HG03558 (cell line): ENCODE results near the gene SOX30.
A peak's percentile ranks its signal among the peaks of the same experiment; 100 is the strongest.

Experiments used
- ATAC-seq: cut with Tn5 transposase; IDR thresholded peaks from one replicate; pipeline ENCODE4 v1.9.1; 2021; ENCODE audit warnings: moderate number of reproducible peaks; ENCODE audit not compliant: unreplicated experiment; ENCODE audit errors: extremely low read depth

Gene SOX30

GRCh38 chr5:157665467-157666070, 13.3 kb upstream of the SOX30 start:
- no peak for ATAC-seq

- no peak for ATAC-seq
Measured at GRCh38 chr5:157659868-157660660, 7.8 kb upstream of the SOX30 start.

DNA sequence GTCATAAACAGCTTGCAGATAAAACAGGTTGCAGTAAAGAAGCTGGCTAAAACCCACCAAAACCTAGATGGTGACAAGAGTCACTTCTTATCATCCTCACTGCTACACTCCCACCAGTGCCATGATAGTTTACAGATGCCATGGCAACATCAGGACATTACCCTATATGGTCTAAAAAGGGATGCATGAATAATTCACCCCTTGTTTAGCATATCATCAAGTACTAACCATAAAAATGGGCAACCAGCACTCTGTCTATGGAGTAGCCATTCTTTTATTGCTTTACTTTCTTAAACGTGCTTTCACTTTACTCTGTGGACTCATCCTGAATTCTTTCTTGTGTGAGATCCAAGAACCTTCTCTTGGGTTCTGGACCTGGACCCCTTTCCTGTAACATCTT, 6.7 kb upstream of the SOX30 start:
- ATAC-seq: no peak

DNA sequence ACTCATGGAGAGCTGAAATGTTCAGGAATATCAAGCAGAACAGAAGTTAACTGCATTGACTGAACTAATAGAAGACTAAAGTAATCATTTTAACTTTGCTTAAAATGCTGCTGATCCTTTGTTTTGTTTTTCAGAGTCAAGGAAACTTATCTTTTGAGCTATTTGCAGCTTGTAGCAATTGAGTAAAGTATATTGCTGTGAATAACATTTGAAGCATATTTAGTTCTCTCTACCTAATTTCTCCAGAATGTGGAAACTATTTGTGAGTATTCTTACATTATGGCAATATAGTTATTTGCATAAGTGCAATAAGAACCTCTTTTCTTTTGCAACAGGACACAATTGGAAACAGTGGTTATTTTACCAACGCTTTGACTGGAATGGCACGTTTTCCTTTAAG, 5.3 kb upstream of the SOX30 start:
- ATAC-seq: no peak

DNA sequence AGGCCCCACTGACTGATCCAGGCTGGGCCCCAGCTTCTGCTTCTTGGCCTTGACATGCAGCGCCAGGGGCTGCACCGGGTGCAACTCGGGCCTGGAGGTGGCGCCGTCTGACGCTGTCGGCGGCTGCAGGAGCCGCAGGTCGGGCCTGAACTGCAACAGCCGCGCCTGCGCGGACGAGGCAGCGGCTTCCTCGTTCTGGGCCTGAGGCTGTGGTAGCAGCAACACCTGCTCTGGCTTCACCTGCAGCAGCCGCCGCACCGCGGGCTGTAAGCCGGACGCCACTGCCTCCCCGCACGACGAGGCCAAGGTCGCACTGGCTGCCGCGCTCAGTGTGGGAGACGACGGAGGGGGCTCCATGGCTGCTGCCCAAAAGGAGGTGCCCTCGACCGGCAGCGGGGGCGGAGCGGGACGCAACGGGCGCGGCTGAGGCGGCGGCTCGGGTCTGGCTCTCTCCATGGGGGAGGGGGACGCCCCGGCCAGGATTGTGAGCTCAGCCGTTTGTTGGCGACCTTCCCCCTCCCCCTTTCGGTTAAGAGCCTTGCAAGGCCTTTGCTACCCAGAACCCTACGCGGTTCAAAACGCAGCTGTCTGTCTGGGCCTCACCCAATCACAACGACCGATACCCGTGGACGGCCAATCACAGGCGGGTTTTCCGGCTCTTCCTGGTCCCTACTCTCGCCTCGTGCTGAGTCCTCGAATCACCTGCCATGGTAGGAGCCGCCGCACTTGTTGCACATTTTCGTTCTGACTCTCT, 438 bp downstream of the SOX30 start:
- peak; percentile 90 for ATAC-seq

DNA sequence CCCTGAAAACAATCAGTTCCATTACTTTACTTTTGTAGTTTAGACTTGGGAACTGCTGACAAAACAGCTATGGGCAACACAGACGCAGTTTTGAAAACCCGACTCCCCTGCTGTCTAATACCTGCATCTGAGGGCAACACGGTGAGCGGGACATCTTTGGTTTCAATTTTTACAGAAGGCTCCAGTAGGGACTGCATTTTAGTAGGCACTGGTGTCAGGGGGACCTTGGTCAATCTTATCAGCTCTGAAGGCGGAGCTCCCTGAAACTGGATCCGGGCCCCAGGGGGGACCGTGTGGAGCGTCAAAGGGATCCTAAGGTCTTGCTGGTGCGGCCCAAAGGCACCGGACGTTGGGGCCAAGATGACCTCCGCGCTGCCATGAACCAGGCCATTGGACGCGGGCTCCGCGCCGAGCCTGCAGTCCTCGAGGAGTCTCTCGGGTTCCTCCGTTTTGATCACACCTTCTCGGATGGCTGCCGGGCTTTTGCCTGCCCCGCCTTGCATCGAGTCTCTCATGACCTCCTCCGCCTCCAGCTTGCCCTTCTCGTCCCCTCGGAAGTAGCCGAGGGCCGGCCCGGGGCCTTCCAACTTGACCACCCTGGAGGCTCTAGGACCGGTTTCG, 1.1 kb downstream of the SOX30 start:
- no peak for ATAC-seq

DNA sequence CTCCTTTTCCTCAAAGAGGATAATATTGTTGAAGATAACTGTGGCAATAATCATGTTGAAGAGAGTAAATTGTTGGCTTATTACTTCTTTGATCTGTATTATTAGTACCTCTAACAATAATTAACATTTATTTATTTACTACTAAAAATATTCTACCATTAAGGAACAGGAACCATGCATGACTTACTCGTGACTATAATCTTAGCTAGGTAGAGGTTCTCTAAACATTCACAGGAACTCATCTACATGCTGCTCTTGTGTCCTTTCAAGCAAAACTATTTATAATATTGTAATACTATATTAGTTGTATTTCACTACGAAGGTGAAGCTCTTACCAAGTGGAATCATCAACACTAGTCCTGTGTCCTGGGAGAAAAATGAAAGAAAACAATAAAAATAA, 3.1 kb downstream of the SOX30 start:
- ATAC-seq: no peak

DNA sequence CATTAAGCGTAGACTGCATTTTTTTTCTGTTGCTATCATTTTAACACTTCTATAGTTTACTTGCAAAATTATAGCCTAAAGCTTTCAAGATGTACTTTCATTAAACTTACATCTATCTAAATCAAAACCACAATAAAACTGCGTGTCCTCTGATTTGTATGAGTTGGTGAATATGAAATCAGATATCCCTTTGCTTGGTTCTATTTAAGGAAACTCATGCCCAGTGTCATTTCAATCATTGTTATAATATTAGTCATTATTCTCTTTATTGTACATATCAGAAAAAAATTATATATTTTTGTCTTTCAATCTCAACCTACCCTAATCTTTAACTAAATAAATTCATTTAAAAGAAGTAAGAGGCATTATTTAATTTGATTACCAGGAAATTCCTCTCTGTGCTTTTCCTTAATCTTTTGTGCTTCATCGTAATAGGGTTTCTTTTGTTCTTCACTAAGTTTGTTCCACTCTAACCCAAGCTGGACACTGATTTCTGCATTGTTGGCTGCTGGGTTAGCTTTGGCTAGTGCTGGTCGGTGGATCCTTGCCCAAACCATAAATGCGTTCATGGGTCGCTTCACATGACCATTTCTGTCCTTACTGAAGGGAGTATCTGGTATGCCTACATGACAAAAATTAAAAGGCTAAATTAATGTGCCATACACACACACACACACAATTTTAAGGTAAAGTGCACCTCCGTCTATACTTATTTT, 3.8 kb downstream of the SOX30 start:
- no peak for ATAC-seq

DNA sequence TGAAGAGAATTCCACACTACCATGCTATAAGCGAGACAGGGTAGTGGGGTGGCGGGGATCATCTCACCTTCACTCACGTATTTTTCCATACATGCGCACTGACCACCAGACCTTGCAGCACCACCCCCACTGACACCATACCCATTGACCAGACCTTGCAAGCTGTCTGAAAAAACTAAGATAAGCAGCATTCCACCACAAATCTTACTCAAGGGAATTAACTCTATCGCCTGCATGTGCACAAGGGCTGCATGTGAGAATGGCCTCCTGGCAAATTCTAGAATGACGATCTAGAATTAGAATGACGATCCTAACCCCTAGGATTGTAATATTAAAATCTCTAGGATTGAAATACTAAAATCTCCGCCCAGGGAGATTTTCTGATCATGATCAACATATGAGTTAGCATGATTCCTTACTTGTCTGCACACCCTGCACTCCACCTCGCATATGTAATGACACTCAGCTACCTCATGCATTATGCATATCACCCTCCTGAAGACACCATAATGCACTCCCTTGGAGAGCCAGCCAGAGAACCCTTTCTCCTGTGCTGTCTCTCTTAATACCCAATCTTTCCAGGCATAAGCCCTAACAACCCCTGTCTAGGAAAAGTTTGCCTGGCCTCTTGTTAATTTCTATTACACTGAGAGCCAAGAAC, 11.7 kb downstream of the SOX30 start:
- ATAC-seq: no peak

DNA sequence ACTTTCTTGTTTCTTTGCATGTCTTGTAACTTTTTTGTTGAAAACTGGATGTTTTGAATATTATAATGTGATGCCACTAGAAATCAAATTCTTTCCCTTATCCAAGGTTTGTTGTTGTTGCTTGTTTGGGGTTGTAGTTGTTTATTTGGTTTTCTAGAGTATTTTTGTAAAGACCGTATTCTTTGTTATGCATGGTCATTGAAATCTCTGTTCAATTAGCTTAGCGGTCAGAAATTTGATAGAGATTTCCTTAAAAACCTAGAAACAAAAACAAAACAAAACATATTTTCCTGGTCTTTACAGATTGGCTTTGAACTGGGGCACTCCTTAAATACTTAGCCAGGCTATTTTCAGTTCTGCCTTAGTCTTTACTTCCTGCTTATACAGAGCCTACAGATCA, 21.9 kb downstream of the SOX30 start:
- ATAC-seq: no peak

GRCh38 chr5:157626831-157627230, 25.4 kb downstream of the SOX30 start:
- no peak for ATAC-seq

DNA sequence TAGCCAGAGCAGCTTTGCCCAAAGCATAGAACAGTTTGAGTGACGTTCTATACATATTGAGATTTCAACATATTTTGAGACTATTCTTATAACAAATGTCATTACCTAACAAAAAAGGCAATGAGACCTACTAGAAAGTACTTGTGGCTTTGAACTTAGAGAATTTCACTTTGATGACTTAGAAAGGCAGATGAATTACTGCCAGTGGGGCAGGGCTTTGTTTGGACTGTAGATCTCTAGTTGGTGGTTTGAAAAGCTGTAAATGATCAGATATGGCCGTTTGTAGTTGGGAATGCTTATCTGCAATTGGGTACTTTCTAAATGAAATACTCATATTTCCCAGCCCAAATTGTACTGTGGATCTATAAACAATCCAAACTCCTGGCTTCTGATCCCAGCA, 28.1 kb downstream of the SOX30 start:
- ATAC-seq: no peak

- ATAC-seq: no peak
Measured at GRCh38 chr5:157620776-157621175, 31.5 kb downstream of the SOX30 start.

- ATAC-seq: no peak
Measured at GRCh38 chr5:157618191-157618765, 34.0 kb downstream of the SOX30 start.

- ATAC-seq: no peak
Measured at GRCh38 chr5:157616785-157617184, 35.5 kb downstream of the SOX30 start.

GRCh38 chr5:157613385-157614245, 38.6 kb downstream of the SOX30 start:
- no peak for ATAC-seq

GRCh38 chr5:157612581-157612980, 39.7 kb downstream of the SOX30 start:
- no peak for ATAC-seq
